SW480 (cell line): ENCODE measurements around the gene ACADM.
A peak's percentile ranks its signal among the peaks of the same experiment; 100 is the strongest.
"Not testable (repeated sequence)": the region's sequence is repeated elsewhere in the genome, so short reads cannot be mapped to it uniquely, and the experiment has no call there.

Experiments
- DNase-seq: peaks from one replicate; pipeline ENCODE4 v3.0.0-alpha.2; 2016; ENCODE audit warnings: low spot score

ACADM gene

DNA sequence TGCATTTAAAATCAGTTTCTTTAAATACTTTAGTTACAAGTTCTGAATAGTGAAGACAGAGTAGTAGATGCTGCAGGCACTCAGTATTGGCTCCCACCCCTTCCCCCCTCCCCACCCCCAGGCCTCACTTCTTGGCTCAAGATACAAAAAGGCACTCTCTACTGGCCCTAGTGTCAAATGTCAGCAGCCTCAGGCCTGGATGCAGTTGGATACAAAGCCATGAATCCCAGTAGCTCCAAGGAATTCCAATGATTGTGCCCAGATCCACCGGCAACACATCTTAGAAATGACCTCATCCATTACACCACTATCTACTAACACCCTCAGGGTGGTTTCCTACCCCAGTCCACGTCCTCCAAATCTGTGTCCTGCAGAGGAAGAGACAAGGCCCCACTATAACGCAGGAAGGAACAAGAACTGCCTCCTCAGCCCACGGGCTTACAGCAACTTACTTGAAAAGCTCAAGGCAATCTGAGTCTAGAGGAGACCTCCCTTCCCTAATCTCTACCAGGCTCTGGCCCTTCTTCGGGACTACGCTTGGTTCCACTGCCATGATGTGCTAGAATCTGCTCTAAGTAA, 17.6 kb downstream of the ACADM start:
- no peak for DNase-seq

DNA sequence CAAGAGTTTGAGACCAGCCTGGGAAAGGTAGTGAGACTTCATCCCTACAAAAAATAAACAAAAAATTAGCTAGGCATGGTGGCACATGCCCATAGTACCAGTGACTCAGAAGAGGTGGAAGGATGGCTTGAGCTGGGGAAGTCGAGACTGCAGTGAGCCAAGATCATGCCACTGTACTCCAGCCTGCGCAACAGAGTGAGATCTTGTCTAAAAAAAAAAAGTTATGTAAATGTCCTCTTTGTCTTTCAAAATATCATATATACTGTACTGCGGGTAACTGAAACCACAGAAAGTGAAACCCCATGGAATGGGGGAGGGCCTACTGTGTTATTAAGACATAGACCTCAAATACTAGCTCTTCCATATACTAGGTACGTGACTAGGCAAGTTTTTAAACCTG, 20.8 kb downstream of the ACADM start:
- DNase-seq: no peak

DNA sequence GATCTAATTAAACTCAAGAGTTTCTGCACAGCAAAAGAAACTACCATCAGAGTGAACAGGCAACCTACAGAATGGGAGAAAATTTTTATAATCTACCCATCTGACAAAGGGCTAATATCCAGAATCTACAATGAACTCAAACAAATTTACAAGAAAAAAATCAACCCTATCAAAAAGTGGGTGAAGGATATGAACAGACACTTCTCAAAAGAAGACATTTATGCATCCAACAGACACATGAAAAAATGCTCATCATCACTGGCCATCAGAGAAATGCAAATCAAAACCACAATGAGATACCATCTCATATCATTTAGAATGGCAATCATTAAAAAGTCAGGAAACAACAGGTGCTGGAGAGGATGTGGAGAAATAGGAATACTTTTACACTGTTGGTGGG, 32.7 kb downstream of the ACADM start:
- DNase-seq: not testable (repeated sequence)

DNA sequence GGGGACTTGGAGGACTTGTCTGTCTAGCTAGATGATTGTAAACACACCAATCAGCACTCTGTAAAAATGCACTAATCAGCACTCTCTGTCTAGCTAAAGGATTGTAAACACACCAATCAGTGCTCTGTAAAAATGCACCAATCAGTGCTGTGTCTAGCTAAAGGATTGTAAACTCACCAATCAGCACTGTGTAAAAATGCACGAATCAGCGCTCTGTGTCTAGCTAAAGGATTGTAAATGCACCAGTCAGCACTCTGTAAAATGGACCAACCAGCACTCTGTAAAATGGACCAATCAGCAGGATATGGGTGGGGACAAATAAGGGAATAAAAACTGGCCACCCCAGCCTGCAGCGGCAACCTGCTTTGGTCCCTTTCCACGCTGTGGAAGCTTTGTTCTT, 34.0 kb downstream of the ACADM start:
- not testable (repeated sequence) for DNase-seq

DNA sequence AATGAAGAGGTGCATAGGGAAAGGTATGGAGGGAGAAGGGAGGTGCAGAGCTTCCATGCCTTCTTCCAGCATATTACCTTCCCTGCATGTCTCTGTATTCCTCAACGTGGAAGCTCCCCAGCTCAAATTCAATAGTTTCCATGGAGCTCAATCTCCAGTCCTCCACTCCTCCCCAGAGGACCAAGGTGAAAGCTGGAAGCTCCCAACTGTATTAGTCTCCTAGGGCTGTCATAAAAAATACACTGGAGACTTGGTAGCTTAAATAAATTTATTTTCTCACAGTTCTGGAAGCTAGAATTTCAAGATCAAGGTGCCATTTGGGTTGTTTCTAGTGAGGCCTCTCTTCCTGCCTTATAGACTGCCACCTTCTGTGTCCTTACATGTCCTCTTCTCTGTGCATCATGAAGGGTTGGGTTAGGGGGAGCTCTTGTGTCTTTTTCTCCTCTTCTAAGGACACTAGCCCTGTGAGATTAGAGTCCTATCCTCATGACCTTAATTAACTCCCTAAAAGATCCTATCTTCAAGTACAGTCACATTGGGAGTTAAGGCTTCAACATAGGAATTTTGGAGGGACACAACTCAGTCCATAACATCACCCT, 39.6 kb downstream of the ACADM start:
- no peak for DNase-seq

DNA sequence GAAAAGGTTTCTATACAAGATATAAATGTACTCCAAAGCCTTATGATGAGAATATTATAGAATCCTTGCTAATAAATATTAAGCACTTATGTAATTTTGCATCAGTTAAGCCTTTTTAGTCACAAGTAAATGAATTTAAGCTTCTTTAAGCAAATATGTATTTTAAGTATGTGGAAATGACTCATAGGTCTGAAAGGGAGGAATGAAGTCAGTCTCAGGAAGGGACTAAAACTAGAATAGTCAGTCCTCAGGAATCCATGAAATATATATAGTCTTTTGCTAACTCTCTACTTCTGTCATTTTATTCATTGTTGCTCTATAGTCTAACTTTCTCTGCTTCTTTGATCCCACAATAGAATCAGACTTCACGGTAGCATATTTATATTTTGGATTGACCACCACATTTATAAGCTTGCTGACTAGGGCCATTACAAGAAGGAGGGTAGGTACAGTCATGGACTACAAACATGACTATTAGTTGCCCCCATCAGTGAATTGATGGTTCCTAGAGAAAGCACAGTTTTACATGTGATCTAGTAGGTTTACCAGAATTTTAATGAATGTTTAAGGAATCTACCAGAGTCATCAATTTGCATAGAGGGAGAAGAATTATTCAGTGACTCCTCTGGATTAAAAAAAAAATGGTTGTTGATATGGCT, 41.3 kb downstream of the ACADM start:
- no peak for DNase-seq

DNA sequence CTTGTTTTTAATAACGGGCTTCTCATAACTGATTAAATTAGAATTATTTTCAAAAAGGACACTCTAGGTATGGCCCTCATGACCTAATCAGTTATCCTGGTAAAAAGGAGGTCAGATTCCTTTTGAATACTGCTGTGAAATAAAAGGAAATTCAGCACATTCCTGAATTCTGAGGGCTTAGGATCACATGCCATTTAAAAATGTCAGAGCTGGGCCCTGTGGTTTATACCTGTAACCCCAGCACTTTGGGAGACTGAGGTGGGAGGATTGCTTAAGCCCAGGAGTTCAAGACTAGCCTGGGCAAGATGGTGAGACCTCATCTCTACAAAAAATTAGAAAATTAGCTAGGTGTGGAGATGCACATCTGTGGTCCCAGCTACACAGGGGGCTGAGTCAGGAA, 43.5 kb downstream of the ACADM start:
- DNase-seq: no peak

DNA sequence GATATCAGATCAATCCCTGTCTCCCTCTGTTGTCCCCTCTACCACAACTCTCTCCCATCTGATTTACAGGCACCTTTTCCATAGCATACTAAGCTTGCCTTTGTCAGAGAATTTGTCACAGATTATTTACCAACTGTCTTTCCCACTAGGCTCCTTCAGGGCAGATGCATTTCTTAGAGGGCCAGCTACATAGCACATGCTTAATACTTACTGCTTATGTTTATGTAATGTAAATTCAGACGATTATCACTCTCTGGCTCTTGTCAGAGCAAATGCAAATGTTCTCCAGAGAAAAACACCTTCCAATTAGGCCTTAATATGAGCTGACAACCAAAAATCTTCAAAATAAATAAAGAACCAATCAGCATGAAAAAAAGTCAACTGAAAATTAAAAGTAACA, 46.3 kb downstream of the ACADM start:
- no peak for DNase-seq

DNA sequence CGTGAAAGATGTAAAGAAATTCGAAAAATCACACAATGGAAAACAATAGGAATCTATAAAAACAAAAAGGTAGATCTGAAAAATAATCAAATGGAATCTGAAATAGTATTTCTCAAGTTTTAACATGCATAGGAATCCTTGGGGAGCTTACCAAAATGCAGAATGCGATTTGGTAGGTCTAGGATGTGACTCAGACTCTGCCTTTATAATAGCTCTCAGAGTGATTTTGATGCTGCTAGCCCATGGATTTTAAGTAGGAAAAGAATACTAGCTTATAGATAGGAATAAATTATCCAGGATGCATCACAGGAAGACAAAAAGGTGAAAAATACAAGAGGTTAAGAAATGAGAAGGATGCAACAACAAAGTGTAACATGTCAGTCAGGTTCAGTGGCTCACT, 47.5 kb downstream of the ACADM start:
- no peak for DNase-seq

DNA sequence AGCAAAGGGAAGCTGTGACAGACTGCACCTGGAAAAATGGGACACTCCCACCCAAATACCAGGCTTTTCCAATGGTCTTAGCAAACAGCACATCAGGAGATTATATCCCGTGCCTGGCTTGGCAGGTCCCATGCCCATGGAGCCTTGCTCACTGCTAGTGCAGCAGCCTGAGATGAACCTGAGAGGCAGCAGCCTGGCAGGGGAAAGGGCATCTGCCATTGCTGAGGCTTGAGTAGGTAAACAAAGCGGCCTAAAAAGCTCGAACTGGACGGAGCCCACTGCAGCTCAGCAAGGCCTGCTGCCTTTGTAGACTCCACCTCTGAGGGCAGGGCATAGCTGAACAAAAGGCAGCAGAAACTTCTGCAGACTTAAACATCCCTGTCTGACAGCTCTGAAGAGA, 53.3 kb downstream of the ACADM start:
- DNase-seq: not testable (repeated sequence)

DNA sequence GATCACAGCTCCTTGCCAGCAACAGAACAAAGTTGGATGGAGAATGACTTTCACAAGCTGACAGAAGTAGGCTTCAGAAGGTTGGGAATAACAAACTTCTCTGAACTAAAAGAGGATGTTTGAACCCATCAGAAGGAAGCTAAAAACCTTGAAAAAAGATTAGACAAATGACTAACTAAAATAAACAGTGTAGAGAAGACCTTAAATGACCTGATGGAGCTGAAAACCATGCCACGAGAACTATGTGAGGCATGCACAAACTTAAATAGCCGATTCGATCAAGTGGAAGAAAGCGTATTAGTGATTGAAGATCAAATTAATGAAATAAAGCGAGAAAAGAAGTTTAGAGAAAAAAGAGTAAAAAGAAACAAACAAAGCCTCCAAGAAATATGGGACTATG, 54.2 kb downstream of the ACADM start:
- not testable (repeated sequence) for DNase-seq

DNA sequence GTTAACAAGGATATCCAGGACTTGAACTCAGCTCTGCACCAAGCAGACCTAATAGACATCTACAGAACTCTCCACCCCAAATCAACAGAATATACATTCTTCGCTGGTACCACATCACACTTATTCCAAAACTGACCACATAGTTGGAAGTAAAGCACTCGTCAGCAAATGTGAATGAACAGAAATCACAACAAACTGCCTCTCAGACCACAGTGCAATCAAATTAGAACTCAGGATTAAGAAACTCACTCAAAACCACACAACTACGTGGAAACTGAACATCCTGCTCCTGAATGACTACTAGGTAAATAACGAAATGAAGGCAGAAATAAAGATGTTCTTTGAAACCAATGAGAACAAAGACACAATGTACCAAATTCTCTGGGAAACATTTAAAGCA, 55.7 kb downstream of the ACADM start:
- DNase-seq: not testable (repeated sequence)

DNA sequence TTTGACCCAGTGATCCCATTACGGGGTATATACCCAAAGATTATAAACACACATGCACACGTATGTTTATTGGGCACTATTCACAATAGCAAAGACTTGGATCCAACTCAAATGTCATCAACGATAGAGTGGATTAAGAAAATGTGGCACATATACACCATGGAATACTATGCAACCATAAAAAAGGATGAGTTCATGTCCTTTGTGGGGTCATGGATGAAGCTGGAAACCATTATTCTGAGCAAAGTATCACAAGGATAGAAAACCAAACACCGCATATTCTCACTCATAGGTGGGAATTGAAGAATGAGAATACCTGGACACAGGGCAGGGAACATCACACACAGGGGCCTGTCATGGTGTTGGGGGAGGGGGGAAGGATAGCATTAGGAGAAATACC, 59.4 kb downstream of the ACADM start:
- not testable (repeated sequence) for DNase-seq

DNA sequence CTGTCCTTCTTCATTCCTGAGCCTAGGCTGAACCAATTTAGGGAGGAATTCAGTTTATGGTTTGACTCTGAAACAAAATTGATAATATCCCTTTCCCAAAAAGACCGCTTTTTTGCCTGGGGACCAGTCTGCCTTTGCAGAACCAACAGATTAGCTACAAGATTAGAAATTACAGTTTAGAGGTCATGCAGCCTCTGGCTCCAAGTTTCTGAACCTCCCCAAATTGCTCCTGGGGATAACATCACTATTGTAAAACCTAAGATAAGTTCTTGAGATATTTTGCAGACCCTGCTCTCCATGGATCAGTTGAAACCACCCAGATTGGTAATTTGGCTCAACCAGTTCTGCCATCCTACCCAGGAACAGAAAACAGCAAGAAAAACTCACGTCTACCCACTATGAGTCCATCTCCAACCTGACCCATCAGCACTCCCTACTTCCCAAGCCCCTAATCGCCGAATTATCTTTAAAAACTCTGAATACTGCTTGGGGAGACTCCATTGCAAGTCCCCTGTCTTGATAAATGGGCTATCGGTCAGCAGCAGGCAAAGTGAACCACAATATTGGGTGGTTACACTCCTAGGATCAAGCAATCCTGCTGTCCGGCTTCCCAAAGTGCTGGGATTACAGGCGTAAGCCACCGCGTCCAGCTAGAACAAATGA, 60.9 kb downstream of the ACADM start:
- DNase-seq: no peak

DNA sequence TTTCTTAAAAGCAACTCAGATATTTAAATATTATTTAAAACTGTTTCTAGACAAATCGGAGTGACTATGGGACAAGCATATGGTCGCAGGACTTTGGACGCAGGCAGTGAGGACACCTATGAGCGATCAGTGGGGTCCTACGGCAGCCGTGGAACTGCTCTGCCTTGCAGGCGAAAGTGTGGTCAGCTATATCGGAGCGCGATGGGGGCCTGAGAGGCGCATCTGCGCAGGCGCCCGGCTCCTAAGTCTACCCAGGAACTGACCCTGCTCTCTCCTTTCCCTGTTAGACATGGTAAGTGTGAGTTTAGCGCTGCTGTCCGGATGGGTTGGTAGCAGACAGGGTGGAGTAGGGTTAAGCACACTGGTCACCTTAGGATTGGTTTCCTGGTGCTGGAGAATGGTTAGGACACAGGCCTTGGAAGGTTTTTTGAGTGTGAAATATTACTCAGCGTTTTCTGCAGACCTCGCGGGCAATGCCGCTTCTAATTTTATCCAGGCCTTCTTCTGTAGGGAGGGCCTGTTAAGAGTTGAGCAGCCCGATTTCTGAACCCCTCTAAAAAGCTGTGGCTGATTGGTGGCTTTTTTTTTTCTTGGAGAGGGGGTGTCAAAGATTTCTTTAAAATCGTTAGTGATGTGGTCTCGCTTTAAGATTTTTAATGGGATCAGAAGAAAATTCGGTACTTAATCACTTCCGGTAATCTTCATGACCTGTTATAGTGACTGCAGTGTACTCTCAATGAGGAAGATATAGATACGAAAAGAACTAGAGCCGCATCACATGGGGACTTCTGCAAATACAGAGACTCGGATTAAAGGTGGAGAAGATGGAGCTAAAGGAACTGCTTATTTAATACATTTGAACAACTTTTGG, 61.7 kb downstream of the ACADM start, which contains the start of gene RABGGTB:
TSS of gene RABGGTB (plus strand) at position 274 of the 871 bp plus-strand sequence. CDS start at position 290, 16 bp downstream.
- DNase-seq: peak; percentile 94

DNA sequence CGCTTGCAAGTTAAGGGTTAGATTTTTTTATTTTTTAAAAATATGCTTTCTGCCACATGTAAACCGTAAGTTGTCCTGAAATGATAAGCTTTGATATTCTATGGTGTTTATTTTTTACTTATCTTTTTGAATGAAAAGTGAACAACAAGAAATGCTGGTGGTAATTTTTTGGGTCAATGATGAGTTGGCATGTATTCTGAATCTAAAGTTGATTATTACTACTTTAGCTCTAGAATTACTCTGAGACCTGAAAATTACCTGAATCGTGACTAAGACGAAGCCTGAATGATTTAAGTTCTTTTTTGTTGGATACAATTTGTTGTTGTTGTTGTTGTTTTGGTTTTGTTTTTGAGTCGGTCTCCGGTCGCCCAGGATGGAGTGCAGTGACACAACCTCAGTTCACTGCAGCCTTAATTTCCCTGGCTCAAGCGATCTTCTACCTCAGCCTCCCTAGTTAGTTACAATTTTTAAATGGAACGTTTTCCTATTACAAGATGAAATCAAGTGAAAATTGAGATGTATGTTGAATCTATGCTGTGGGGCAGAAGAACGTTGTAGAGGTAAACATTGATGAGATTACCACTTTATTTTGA, 62.5 kb downstream of the ACADM start:
- DNase-seq: no peak

DNA sequence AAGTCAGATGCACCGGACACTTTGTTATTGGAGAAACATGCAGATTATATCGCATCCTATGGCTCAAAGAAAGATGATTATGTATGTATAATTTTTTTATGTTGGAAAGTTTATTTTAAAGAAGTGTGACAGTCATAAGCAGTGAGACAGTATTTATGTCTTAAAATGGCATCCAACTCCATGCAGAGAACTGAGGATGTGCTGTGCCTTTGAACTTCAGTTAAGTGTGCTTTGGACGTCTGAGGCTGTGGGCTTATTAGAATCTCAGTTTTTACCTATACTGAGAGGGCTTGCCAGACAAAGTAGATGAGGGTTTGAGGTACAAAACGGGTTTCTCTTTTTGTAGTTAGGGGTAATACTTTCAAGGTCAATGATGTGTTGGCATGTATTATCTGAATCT, 63.0 kb downstream of the ACADM start:
- no peak for DNase-seq

DNA sequence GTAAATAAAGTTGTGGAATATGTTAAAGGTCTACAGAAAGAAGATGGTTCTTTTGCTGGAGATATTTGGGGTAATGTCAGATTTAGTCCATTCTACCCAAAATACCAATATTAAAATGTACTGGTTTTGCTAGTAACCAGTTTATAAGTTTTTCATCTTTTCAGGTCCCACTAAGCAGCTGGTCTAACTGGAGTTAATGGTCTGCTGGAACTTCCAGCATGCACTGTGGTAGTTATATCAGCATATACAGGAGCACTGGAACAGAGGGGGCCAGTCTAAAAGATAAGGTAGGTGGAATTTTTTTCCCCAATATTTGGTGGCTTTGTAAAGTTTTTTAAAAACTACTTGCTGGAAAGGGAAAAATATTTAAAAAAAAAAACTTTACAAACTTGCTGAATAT, 65.5 kb downstream of the ACADM start:
- no peak for DNase-seq

DNA sequence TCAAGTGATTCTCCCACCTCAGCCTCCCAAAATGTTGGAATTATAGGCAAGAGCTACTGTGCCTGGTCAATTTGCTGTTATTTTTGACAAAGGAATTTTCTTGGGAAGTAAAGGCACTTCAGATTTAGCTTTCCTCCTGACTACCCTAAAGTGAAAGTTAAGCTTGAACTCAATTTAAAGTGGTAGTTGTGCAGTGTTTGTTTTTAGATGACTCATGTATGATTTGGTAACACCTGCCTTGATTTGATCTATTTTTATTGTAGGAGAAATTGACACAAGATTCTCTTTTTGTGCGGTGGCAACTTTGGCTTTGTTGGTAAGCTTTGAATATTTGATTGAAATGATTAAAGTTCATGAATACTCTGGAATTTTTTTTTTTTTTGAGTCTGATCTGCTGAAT, 66.5 kb downstream of the ACADM start:
- DNase-seq: peak; percentile 11

DNA sequence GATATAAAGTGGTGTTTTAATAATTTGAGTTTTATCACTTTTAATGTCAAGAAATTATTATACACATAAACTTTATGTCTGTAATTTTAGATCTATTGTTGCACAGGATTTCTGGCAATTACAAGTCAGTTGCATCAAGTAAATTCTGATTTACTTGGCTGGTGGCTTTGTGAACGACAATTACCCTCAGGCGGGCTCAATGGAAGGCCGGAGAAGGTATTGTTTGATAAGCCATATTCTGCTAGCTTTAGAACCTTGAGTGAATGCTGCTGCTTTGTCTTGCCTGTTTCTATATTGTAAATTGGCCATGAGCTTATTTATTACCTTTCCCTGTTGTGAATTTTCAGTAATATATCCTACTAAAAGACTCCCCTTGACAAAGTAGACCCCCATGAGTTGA, 67.6 kb downstream of the ACADM start:
- DNase-seq: no peak

DNA sequence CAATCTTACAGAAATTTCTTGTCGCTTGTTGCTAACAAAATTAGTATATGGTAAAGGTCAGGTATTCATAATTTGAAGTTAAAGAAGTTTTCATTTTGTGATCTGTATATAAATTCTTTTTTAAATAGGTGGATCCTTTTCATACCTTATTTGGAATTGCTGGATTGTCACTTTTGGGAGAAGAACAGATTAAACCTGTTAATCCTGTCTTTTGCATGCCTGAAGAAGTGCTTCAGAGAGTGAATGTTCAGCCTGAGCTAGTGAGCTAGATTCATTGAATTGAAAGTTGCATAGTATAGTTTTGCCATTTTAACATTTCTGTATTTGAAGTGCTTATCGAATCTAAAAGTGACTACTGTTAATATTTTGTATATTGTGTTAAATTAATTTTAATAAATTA, 69.9 kb downstream of the ACADM start:
- DNase-seq: no peak

DNA sequence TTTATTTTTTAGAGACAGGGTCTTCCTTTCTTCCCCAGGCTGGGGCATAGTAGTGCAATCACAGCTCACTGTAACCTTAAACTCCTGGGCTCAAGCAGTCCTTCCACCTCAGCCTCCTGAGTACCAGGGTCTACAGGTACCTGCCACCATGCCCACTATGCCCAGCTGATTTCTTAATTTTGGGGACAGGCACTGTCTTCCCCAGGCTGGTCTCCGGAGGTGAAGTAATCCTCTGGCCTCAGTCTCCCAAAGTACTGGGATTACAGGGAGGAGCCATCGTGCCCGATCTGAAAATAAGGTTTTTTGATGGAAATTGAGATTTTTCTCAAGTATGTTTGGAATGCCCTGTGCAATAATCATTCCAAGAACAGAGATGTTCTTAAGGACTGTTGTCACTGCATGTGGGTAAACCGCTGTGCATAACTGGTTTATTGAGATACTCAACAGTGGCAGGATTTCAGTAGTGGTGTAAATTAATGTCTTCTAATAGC, 71.2 kb downstream of the ACADM start:
- DNase-seq: no peak
